OCI-LY7 (cell line): Measurements from ENCODE around the gene CNTN6.

Experiments used
- CTCF ChIP-seq: fragments of 200-600 bp; sonication (generic); conservative IDR thresholded peaks from 2 replicates; pipeline ENCODE4 v1.5.1; 2014; ENCODE audit warnings: mild to moderate bottlenecking, antibody characterized with exemption, low read length, moderate library complexity, mixed read lengths
- EZH2phosphoT487 ChIP-seq: fragments of 200-600 bp; sonication (generic); IDR thresholded peaks from 2 replicates; pipeline ENCODE4 v1.6.1; 2018; ENCODE audit warnings: low read depth, borderline replicate concordance, mild to moderate bottlenecking, mixed run types, antibody characterized with exemption, low read length, moderate library complexity, mixed read lengths

DNA sequence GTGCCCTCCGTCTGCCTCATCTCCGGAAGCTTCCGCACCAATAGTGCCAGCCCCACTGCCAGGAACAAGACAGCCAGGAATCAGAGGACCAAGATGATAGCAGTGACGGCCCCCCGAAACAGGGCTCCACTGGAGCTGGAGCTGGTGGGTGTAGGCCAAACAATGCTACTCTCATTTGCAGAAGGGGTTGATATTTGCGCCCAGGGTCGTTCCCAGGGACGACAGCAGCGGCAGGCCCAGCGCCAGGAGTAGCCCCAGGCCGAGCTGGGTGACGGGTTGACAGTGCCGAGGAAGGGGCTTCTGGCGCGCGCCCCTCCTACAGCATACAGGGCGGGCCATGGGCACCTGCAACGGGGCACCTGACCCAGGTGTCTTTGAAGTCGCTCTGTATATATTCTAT is 301.4 kb downstream of the CNTN6 start:
- TF ChIP-seq CTCF (no peak), EZH2phosphoT487 (no peak)
